Measurements from ENCODE around the gene CDH23. TPM values are rescaled to one million over a fixed set of nuclear protein-coding genes. Genes with fewer than 3 reads are reported as not detected.

Gene CDH23
- total and polyA plus RNA-seq, 2 donors (not counting 1 experiment from before 2014, with no cell fraction given), result 0.37 to 0.89 TPM

- Mint-ChIP-seq H3K27ac (peak overlapping the region; percentile 11), H3K27me3 (no peaks in the 10 kb centered on the region), H3K4me3 (peak overlapping the region; percentile 99), H3K9me3 (ENCODE audit: insufficient read depth) (no peaks in the 10 kb centered on the region), H3K4me1 (peaks cover 46% of the 10 kb centered on the region)
- 37% methylated on average over 10 of the region's 11 CpGs for WGBS (ENCODE audit: insufficient coverage)
- no peaks in the 10 kb centered on the region for H3K27me3 ChIP-seq (replicated peaks in 1 of 4; ENCODE audit: control extremely low read depth in 1 of 4, control insufficient read depth in 3 of 4, insufficient read depth in 4 of 4, low read length in 3 of 4)
- peak overlapping the region; percentile 10 to 36 for H3K27ac ChIP-seq (ENCODE audit: low read length in 2 of 2)
- DNase-seq (peak; percentile 67), ATAC-seq (ENCODE audit: low read depth) (peak; percentile 6)
- ChIA-PET CTCF (interaction anchor here (0.7 to 4.5 kb wide), 5 partner anchors 16 to 1895 kb away, joined by 4 to 32 read pairs (median 8); no protein-coding TSS in a partner anchor), POLR2A (interaction anchor here (1.1 kb wide), 1 partner anchor 26 kb away, joined by 7 read pairs; no protein-coding TSS in a partner anchor)
- no peak overlapping the region for H3K4me3 ChIP-seq (ENCODE audit: control extremely low read depth in 1 of 5, extremely low read depth in 1 of 5, insufficient read depth in 1 of 5, low read depth in 2 of 5, low read length in 4 of 5)
- intact Hi-C loops (cut with micrococcal nuclease), result loop anchor here (10.0 kb wide), 1 partner anchor 842 kb away; the partner anchor contains the start of gene MCU
- peaks cover 29 to 43% of the 10 kb centered on the region in 2 donors for H3K4me1 ChIP-seq (ENCODE audit: control insufficient read depth in 2 of 2, insufficient read depth in 2 of 2, low read length in 2 of 2)
- H3K9me3 ChIP-seq (ENCODE audit: control extremely low read depth in 1 of 3, control insufficient read depth in 2 of 3, insufficient read depth in 1 of 3, low read length in 2 of 3), result peaks cover 0 to 3% (median 0%) of the 10 kb centered on the region in 3 donors
- H3K79me2 ChIP-seq (ENCODE audit: control insufficient read depth, insufficient read depth, low read length), result peaks cover 37% of the 10 kb centered on the region
- peak overlapping the region; percentile 0 for H2AFZ ChIP-seq (ENCODE audit: insufficient read depth, low read depth, low read length, poor library complexity, severe bottlenecking)
- TF ChIP-seq CTCF (IDR thresholded peaks at IDR 0.05), result no peak
- no peak for TF ChIP-seq EZH2 (IDR thresholded peaks at IDR 0.05; ENCODE audit: borderline replicate concordance, insufficient read depth, low read depth, low read length, poor library complexity, severe bottlenecking)
- H3K4me2 ChIP-seq (replicated peaks; ENCODE audit: low read depth, low read length, poor library complexity, severe bottlenecking), result peak overlapping the region; percentile 84
- peaks cover 30% of the 10 kb centered on the region for H4K20me1 ChIP-seq (ENCODE audit: control insufficient read depth, insufficient read depth, low read length, poor library complexity, severe bottlenecking)
- no peak overlapping the region for H3K9ac ChIP-seq (ENCODE audit: low read length)
- peaks cover 4 to 6% of the 10 kb centered on the region in 2 experiments for H3K36me3 ChIP-seq (replicated peaks in 1 of 2; ENCODE audit: control extremely low read depth in 1 of 2, control insufficient read depth in 1 of 2, extremely low read depth in 1 of 2, insufficient read depth in 2 of 2, low read length in 1 of 2)
Measured at GRCh38 chr10:71852355-71852937, 455.7 kb downstream of the CDH23 start.

- POLR2A ChIA-PET, result interaction anchor here (0.6 to 0.7 kb wide), 3 partner anchors 14 to 202 kb away, joined by 3 to 4 read pairs (median 3); no protein-coding TSS in a partner anchor
- no peak for DNase-seq
- no peak overlapping the region for H2AFZ ChIP-seq (ENCODE audit: insufficient read depth, low read depth, low read length, poor library complexity, severe bottlenecking)
- Mint-ChIP-seq H3K4me1 (peaks cover 40% of the 10 kb centered on the region), H3K27me3 (no peaks in the 10 kb centered on the region), H3K27ac (peak overlapping the region; percentile 37), H3K4me3 (no peak overlapping the region), H3K9me3 (ENCODE audit: insufficient read depth) (no peaks in the 10 kb centered on the region)
- H3K27me3 ChIP-seq (replicated peaks in 1 of 4; ENCODE audit: control extremely low read depth in 1 of 4, control insufficient read depth in 3 of 4, insufficient read depth in 4 of 4, low read length in 3 of 4), result no peaks in the 10 kb centered on the region
- WGBS (ENCODE audit: insufficient coverage), result 78% methylated on average over 3 of the region's 5 CpGs
- TF ChIP-seq EZH2 (IDR thresholded peaks at IDR 0.05; ENCODE audit: borderline replicate concordance, insufficient read depth, low read depth, low read length, poor library complexity, severe bottlenecking) (no peak), CTCF (IDR thresholded peaks at IDR 0.05) (no peak)
- peaks cover 0 to 8% (median 0%) of the 10 kb centered on the region in 3 donors for H3K9me3 ChIP-seq (ENCODE audit: control extremely low read depth in 1 of 3, control insufficient read depth in 2 of 3, insufficient read depth in 1 of 3, low read length in 2 of 3)
- intact Hi-C loops (cut with micrococcal nuclease), result loop anchor here (10.0 kb wide), 1 partner anchor 841 kb away; the partner anchor contains the start of gene MCU
- H4K20me1 ChIP-seq (ENCODE audit: control insufficient read depth, insufficient read depth, low read length, poor library complexity, severe bottlenecking), result peaks cover 17% of the 10 kb centered on the region
- no peaks in the 10 kb centered on the region for H3K36me3 ChIP-seq (replicated peaks in 1 of 2; ENCODE audit: control extremely low read depth in 1 of 2, control insufficient read depth in 1 of 2, extremely low read depth in 1 of 2, insufficient read depth in 2 of 2, low read length in 1 of 2)
- no peak for ATAC-seq (ENCODE audit: low read depth)
- peaks cover 21% of the 10 kb centered on the region for H3K79me2 ChIP-seq (ENCODE audit: control insufficient read depth, insufficient read depth, low read length)
- no peak overlapping the region for H3K27ac ChIP-seq (ENCODE audit: low read length in 2 of 2)
- H3K4me1 ChIP-seq (ENCODE audit: control insufficient read depth in 2 of 2, insufficient read depth in 2 of 2, low read length in 2 of 2), result peaks cover 29 to 38% of the 10 kb centered on the region in 2 donors
- no peak overlapping the region for H3K9ac ChIP-seq (ENCODE audit: low read length)
- CTCF ChIA-PET, result interaction anchor here (0.6 to 1.3 kb wide), 6 partner anchors 16 to 506 kb away, joined by 3 to 7 read pairs (median 4); no protein-coding TSS in a partner anchor
- no peak overlapping the region for H3K4me2 ChIP-seq (replicated peaks; ENCODE audit: low read depth, low read length, poor library complexity, severe bottlenecking)
- H3K4me3 ChIP-seq (ENCODE audit: control extremely low read depth in 1 of 5, extremely low read depth in 1 of 5, insufficient read depth in 1 of 5, low read depth in 2 of 5, low read length in 4 of 5), result no peak overlapping the region
Measured at GRCh38 chr10:71854031-71854430, 457.3 kb downstream of the CDH23 start.
